Bone marrow (tissue), 2 donors: ENCODE measurements around the gene NDUFA7.
"Not testable (repeated sequence)": the region's sequence is repeated elsewhere in the genome, so short reads cannot be mapped to it uniquely, and the experiment has no call there.

Experiments
- DNase-seq, 2 donors: peaks; one replicate each; lab custom pipeline; 2025; lab: John Stamatoyannopoulos, UW

The NDUFA7 gene

DNA sequence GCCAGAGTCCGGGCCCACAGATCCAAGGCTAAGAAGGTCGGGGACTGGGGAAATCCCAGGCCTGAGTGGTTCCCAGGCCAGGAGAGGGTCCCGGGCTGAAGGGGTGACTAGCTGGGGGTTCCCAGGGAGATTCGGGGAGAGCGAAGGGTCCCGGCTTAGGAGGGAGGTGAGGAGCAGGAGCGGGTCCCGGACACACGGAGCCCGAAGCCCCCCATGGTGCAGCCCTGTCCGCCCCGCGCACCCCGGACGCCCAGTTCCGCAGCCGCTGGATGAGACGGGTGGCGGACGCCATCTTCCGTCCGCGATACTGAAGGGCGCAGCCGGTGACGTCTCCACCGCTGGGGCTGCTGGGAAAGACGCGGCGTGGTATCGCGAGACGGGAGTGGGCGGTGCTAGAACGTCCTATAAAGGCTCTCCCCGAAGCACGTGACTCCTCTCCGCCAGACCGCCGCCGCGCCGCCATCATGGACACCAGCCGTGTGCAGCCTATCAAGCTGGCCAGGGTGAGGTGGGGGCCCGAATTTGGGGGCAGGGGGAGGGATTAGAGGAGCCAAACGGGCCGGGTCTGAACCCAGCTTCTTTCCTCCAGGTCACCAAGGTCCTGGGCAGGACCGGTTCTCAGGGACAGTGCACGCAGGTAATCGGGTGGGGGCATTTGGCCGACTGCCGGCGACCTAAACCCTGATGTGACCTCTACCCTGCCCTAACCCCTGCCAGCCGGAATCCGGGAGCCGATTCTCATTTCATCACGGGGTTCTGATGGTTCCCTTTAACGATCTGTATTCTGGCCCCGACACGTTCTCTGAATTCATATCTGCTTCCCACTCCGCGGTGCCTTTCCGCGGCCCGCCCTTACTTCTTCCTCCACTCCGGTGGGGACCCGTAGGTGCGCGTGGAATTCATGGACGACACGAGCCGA is at the start of gene NDUFA7, which contains the start of gene RPS28:
TSS of gene NDUFA7 (minus strand) at position 309 of the 919 bp plus-strand sequence. CDS start at position 292, 17 bp downstream.
TSS of gene RPS28 (plus strand) at position 430 of the 919 bp plus-strand sequence. CDS start at position 465, 35 bp downstream.
- peak; percentile 94 to 96 for DNase-seq

DNA sequence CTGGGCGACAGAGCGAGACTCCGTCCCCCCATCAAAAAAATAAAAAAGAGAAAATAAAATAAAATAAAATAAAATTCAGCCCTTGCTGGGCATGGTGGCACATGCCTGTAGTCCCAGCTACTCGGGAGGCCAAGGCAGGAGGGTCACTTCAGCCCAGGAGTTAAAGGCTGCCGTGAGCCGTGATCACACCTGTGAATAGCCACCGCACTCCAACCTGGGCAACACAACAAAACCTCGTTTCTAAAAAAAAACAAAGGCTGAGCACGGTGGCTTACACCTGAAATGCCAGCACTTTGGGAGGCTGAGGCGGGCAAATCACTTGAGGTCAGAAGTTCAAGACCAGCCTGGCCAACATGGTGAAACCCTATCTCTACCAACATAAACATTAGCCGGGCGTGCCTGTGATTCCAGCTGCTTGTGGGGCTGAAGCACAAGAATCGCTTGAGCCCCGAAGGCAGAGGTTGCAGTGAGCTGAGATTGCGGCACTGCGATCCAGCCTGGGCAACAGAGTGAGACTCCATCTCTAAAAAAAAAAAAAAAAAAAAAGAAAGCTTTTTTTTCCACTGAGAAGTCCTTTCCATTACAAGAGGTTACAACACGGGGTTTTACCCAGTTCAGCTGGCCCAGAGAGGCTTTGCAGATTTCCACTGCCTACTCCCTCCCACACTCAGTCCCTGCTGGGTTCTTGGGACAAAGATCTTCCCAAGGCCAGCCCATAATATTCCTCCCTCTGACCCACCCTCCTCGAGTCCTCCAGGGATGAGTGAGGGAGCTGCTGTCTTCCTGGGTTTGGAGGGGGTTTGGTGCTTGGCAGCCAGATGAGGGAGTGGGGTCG is 49.2 kb upstream of the NDUFA7 start:
- DNase-seq = no peak

DNA sequence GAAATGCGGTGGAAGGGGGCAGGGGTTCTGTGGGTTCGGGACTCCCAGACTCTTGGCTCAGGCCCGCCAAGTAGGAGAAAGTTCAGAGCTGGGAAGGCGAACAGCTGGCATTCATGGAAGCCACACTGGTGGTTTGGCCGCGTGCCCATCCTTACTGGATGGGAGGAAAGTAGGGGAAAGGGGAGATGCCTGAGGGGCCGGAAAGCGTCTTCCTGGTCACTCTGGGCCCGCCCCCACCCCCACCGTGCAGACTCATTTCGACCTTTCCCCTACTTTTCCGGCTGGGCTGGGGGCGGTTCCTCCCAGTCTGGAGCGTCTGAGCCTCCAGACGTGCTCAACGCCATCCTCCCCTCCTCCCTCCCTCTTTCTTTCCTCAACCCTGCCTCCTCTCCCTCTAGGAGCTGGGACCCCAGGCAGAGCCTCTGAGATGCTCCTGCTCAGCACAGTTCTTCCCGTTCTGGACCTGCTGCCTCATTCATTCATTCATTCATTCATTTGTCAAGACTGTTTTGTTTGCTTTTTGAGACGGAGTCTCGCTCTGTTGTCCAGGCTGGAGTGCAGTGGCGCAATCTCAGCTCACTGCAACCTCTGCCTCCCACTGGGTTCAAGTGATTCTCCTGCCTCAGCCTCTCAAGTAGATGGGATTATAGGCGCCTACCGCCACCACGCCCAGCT is 46.3 kb upstream of the NDUFA7 start:
- no peak for DNase-seq

DNA sequence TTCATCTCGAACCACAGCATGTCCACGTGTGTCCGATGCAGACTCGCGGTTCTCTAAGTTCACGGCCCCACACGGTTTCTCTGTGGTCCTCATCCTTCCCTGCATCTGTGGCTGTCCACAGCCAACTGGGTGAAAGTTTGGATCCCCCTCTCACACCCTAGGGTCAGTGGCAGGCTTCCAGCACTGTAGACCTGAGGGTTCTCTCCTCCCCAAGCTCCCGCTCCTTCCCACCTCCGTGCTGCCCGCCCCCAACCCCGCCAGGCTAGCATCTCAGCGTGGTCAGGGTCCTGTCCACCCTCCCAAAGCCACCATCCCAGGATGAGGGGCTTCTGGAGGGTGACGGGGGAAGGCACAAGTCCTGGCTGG is 45.8 kb upstream of the NDUFA7 start:
- no peak for DNase-seq

DNA sequence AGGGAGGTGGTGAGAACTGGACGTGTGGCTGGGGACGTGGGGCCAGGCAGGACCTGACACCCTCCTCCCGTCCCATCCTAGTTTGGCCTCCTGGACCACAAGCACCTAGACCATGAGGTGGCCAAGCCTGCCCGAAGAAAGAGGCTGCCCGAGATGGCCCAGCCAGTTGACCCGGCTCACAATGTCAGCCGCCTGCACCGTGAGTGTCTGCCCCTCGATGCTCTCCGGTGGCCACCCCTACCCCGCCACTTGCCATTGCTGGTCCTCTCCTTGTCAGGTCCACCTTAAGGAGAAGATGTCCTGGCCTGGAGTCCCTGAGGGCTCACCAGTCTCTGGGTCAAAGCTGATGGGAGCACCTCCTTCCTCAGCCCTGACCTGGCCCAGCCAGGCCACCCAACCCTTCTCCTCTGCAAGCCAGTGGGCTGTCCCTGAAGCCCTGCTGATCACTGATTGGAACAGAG is 45.0 kb upstream of the NDUFA7 start:
- no peak for DNase-seq

DNA sequence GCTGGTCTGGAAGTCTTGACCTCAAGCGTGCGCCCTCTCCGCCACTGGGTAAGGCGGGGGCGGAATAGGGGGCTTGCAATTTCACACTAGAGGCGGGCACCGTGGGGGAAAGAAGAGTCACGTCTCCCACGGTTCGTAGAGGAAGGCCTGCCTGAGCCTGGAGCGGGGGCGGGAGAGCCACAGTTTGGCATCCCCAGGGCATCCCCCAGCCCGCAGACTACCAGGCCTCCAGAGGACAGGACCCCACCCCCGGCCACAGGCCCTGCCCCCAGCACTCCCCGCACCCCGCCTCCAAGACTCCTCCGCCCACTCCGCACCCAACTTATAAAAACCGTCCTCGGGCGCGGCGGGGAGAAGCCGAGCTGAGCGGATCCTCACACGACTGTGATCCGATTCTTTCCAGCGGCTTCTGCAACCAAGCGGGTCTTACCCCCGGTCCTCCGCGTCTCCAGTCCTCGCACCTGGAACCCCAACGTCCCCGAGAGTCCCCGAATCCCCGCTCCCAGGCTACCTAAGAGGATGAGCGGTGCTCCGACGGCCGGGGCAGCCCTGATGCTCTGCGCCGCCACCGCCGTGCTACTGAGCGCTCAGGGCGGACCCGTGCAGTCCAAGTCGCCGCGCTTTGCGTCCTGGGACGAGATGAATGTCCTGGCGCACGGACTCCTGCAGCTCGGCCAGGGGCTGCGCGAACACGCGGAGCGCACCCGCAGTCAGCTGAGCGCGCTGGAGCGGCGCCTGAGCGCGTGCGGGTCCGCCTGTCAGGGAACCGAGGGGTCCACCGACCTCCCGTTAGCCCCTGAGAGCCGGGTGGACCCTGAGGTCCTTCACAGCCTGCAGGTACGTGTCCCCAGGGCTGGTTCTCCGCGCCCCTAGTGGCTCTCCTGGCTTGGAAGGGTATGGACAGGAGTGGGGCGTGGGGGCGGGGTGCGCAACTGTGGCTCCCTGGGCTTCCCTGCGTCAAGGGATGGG is 42.9 kb upstream of the NDUFA7 start, which contains the start of gene ANGPTL4:
TSS of gene ANGPTL4 (plus strand) at position 353 of the 969 bp plus-strand sequence. CDS start at position 520, 167 bp downstream.
- no peak for DNase-seq

DNA sequence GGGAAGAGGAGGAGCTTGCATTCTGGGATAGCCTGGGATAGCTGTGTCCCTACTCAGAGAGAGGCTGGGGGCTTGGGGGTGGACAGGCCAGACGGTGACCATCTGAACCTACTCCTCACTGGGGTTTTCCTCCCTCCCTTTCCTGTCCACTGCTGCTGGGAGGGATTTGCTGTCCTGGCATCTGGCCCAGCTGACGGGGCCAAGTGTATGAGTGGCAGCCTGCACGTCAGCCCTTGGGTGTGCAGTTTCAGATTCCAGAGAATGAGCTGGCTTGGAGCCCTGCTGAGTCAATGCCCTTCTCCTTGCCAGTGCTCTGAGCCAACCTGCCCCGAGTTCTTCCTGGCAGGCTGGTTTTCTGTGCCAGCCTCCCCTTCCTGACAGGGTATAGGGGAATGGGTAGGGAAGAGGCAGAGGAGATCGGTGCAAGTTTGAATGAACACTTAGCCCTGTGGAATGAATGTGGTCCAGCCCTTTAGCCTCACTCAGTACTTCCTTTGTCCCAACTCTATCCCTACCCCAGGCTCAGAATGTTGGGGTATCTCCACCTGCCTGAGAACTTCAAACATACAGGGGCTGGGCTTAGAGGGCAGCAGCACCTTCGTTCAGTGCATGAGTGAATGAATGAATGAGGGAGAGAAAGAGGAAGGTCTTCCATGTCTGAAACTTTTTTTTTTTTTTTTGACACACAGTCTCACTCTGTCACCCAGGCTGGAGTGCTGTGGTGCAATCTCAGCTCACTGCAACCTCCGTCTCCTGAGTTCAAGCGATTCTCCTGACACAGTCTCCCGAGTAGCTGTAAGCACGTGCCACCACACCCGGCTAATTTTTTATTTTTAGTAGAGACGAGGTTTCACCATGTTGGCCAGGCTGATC is 41.0 kb upstream of the NDUFA7 start:
- peak in 1 of 2 donors; percentile 31 for DNase-seq

DNA sequence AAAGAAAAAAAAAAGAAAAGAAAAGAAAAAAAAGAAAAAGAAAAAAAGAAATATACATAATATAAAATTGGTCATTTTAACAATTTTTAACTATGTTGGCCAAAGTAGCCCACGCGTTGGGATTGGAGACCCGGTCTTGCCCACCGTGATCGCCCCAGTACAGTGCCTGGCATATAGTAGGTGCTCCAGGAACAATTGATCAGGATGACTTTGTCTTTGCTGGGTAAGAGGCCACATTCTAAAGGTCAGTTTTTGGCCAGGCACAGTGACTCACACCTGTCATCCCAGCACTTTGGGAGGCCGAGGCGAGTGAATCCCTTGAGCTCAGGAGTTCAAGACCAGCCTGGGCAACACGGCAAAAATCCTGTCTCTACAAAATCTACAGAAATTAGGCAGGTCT is 39.0 kb upstream of the NDUFA7 start:
- DNase-seq = no peak

DNA sequence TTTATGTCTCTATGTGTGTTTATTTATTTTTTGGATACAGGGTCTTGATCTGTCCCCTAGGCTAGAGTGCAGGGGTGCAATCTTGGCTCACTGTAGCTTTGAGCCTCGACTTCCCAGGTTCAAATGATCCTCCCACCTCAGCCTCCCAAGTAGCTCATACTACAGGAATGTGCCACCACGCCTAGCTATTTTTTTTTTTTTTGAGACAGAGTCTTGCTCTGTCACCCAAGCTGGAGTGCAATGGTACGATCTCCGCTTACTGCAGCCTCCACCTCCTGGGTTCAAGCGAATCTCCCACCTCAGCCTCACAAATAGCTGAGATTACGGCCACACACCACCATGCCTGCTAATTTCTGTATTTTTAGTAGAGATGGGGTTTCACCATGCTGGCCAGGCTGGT is 37.8 kb upstream of the NDUFA7 start:
- DNase-seq = no peak

DNA sequence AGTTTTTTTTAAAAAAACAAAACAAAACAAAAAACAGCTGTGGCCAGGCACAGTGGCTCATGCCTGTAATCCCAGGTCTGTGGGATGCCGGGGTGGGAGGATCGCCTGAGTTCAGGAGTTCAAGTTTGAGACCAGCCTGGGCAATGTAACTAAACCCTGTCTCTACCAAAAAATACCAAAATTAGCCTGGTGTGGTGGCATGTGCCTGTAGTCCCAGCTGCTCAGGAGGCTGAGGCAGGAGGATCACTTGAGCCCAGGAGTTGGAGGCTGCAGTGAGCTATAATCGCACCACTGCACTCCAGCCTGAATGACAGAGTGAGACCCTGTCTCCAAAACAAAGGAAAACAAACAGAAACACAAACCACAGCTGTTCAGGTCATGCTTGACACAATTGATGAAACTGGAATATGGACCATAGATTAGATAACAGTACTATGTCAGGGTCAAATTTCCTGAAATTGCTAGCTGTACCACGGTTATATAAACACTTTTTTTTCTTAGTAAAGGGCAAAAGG is 35.9 kb upstream of the NDUFA7 start:
- no peak for DNase-seq

DNA sequence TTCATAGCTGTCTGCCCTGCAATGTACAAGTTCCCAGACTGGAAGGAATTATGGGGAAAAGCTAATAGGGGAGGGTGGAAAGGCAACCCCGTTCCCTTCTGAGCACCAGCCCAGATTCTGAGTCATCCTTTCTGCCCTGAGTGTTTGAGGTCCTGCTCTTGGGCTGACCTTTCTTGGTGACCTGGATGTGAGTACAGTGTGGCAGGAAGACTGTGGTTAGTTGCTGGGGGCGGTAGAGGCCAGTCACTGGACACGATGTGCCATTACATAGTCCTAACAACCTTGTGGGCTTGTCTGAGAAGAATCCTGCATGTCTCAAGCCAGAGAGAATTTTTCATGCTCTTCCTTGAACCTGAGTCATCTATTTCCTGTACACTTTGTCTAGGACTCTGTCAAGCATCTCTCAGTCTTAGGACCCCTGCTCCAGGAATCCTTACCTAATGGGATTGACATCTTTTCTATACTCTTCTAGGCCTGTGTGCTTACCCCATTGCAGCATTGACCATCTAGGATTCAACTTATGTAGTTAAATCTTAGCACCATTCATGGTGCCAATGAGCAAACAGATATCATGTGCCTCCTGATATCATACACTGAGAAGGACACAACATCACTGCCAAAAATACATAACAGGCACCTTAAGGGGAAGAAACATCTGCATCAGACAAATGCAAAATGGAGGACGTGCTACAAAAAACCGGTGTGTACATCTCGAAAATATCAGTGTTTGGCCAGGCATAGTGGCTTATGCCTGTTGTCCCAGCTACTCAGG is 34.6 kb upstream of the NDUFA7 start:
- no peak for DNase-seq

DNA sequence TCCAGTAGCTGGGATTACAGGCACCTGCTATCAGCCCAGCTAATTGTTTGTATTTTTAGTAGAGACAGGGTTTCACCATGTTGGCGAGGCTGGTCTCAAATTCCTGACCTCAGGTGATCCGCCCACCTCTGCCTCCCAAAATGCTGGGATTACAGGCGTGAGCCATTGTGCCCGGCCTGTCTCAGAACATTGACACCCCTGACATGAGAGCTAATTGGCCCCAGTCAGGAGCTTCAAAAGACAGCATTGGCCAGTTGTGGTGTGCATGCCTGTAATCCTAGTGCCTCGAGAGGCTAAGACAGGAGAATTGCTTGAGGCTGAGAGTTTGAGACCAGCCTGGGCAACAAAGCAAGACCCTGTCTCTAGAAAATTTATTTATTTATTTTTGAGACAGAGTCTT is 31.7 kb upstream of the NDUFA7 start:
- DNase-seq = not testable (repeated sequence)

DNA sequence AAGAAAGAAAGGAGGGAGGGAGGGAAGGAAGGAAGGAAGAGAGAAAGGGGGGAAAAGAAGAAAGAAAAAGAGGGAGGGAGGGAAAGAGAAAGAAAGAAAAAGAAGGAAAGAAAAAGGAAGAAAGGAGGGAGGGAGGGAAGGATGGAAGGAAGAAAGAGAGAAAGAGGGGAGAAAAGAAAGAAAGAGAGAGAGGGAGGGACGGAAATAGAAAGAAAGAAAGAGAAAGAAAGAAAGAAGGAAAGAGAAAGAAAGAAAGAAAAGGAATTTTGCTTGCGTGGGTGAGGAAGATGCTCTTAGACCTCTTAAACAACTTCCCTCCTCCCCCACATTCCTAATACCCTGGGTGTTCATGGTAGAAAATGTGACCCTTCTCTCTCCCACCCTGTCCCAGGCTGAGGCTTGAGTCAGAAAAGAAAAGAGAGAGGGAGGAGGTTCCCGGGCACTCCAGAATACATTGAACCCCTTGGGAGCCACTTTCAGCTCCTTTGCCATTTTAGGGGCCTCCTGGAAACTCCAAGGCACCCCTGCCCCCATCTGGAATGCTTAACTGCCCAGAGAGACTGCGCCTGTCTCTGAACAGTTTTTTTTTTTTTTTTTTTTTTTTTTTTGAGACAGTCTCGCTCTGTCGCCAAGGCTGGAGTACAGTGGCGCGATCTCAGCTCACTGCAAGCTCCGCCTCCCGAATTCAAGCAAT is 31.1 kb upstream of the NDUFA7 start:
- no peak for DNase-seq

DNA sequence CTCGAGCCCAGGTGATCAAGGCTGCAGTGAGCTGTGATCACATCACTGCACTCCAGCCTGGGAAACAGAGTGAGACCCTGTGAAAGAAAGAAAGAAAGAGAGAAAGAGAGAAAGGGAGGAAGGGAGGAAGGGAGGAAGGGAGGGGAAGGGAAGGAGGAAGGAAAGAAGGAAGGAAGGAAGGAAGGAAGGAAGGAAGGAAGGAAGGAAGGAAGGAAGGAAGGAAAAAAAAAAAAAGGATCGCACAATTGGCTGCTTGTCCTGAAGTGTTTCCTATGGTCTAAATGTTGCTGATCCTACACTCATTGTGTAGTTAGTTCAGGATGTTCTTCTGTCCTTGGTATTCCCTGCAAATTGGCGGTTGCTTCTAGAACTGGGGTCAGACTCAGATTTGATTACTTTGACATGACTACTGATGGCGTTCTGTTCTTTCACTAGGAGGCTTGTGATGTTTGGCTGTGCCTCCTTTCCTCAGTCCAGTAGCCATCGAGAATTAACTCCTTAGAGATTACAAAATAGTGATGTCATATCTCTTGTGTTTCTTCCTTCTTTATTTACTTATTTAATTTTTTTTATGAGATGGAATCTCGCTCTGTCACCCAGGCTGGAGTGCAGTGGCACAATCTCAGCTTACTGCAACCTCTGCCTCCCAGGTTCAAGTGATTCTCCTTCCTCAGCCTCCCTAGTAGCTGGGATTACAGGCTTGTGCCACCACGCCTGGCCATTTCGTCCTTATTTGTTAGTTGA is 28.6 kb upstream of the NDUFA7 start:
- not testable (repeated sequence) for DNase-seq

DNA sequence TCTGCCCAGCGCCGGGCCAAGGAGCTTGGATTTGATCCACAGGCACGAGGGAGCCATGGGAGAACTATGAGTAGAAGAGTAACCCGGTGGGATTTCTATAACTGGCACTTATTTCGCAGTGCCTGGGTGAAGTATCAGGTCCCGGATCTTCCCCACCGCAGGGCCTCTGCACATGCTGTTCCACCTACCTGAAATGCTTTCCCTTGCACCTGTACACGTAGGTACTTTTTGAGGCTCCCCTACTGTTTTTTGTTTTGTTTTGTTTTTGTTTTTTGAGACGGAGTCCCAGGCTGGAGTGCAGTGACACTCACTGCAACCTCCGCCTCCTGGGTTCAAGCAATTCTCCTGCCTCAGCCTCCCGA is 22.3 kb upstream of the NDUFA7 start:
- no peak for DNase-seq

DNA sequence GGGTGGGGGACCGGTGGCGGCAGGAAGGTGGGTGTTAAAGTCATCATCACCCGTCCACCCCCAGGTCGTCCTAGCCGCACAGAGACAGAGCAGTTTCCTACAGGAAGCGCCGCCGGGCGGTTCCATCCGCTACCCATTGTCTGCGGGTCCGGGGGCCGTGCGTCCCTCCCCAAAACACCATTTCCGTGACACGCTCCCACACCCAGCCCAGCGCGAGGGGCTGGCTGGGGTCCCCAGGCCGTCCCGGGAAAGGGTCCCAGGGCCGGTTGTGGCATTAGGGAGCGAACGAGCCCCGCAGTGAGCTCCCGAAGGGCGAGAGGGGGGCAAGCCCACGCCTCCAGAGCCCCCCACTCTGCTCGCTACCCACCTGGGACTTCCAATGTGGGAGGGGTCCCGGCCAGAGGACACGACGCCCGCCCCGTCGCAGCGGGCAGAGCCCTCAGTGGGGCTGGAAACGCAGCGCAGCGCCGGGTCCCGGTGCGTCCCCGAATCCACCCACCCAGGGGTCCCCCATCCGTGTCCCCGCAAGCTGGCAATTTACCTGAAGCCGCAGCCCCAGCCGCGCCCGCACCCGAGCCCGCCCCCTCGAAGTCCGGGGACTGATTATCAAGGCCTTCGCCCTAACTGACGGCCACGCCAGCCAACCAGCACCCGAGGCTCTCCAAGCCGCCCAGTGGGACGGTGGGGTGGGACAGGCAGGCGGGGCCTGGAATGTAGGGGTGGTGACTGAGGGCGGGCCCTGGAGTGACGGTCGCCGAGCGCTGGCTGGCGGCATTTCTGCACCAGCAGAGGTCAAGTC is 21.7 kb upstream of the NDUFA7 start, which contains the start of gene KANK3:
TSS of gene KANK3 (minus strand) at position 579 of the 799 bp plus-strand sequence. CDS start 5,434 bp downstream, outside the sequence.
- peak; percentile 39 to 60 for DNase-seq

DNA sequence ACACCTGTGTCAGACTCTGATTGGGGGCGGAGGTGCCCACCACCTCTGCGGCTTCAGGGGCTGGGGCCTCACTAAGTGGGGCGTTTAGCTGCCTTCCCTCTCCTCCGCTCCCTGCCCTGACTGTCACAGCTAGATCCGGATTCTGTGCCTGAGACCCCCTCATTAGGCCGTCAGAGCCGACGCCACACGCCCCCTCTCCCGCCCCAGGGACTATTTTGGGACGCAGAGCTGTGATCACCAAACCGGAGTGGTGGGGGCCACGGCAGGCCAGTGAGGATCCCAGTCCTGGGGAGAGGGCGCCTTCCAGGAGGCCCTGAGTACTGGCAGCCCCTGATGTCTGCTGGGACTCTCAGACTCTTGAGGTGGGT is 21.1 kb upstream of the NDUFA7 start:
- no peak for DNase-seq
